GM19035 (cell line): ENCODE data around the gene SHANK3.
A peak's percentile ranks its signal among the peaks of the same experiment; 100 is the strongest.
"Not testable (repeated sequence)": the region's sequence is repeated elsewhere in the genome, so short reads cannot be mapped to it uniquely, and the experiment has no call there.

Experiments used
- ATAC-seq: cut with Tn5 transposase; IDR thresholded peaks from one replicate; pipeline ENCODE4 v1.9.1; 2021; ENCODE audit not compliant: unreplicated experiment

The SHANK3 gene

DNA sequence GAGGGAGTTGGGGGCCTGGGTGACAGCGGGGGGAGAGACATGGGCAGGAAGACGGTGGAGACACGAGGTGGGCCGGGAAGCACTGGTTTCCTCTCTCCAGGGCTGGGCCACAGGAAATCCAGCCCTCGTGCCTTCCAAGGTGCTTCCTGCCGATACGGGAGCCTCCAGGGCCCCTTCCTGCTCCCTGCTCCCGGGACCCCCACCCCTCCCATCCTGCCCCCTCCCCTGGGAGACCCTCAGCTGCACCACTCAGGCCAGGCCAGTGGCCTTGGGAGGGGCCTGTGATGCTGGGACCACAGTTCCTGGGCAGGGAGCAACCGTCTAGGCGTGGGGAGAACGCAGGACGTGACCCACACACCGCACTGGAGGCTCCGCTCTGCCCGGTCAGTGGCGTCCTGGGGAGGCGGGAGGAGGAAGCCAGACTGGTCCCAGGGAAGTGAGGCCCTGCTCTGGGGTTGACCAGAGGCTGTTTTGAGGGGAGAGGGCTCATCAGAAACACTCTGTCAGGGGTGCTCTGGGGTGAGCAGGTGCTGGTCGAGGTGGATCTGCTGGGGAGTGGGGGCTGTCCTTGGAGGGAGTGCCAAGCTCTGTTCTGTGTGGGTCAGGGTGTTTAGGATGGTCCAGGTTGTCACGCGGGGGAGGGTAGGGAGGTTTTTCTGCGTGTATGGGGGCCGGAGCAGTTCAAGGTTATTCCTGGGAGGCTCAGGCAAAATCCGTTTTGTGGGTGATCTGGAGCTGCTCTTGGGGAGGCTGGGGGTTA, at the start of gene SHANK3:
SHANK3 (plus strand) TSS at position 353 of the 760 bp plus-strand sequence.
- ATAC-seq: no peak

- ATAC-seq: no peak
These were observed 48.1 kb upstream of the SHANK3 start for GRCh38 chr22:50624347-50625130.

- ATAC-seq: no peak
These were observed 47.5 kb upstream of the SHANK3 start for GRCh38 chr22:50625131-50625567.

- no peak for ATAC-seq
These were observed 46.9 kb upstream of the SHANK3 start for GRCh38 chr22:50625568-50626313.

- ATAC-seq: no peak
These were observed 46.2 kb upstream of the SHANK3 start for GRCh38 chr22:50626314-50626849.

- no peak for ATAC-seq
These were observed 45.6 kb upstream of the SHANK3 start for GRCh38 chr22:50626850-50627641.

- ATAC-seq: peak; percentile 70
These were observed 44.7 kb upstream of the SHANK3 start, which contains the start of gene ARSA for GRCh38 chr22:50627642-50628542. Gene ARSA, minus strand, starts transcription at chr22:50628152. Its CDS starts 373 bp downstream, at chr22:50627779.

- no peak for ATAC-seq
These were observed 44.0 kb upstream of the SHANK3 start for GRCh38 chr22:50628543-50629134.

- no peak for ATAC-seq
These were observed 42.2 kb upstream of the SHANK3 start for GRCh38 chr22:50630376-50630775.

GRCh38 chr22:50633086-50633485, 39.5 kb upstream of the SHANK3 start:
- no peak for ATAC-seq

DNA sequence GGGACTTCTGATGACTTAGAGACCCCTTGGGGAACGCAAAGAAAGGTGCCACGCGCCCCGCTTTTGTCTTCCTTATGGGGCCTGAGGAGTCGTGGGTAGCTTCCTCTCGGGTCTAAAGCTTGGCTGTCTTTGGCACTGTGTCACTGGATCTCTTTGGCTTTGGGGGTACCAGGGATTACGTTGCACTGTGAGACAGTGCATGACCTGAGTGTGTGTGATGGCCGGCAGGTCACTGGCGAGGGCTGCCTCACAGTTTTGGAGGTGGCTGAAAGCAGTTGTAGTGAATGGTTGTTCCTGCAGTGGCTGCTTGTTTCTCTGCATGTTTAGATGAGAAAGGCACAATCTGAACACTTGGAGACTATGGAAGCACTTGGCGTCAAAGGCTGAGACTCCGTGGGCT, 38.9 kb upstream of the SHANK3 start:
- no peak for ATAC-seq

DNA sequence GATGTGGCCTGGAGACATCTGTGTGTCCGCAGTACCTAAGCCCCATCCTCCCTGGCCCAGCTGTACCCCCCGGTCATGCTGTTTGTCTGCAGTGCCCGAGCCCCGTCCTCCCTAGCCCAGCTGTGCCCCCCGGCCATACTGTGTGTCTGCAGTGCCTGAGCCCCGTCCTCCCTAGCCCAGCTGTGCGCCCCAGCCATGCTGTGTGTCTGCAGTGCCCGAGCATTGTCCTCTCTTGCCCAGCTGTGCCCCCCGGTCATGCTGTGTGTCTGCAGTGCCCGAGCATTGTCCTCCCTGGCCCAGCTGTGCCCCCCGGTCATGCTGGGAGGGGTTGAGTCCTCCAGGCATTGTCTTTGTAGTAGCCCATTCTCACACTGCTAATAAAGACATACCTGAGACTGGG, 37.0 kb upstream of the SHANK3 start:
- ATAC-seq: no peak

GRCh38 chr22:50640296-50640695, 32.3 kb upstream of the SHANK3 start:
- not testable (repeated sequence) for ATAC-seq

DNA sequence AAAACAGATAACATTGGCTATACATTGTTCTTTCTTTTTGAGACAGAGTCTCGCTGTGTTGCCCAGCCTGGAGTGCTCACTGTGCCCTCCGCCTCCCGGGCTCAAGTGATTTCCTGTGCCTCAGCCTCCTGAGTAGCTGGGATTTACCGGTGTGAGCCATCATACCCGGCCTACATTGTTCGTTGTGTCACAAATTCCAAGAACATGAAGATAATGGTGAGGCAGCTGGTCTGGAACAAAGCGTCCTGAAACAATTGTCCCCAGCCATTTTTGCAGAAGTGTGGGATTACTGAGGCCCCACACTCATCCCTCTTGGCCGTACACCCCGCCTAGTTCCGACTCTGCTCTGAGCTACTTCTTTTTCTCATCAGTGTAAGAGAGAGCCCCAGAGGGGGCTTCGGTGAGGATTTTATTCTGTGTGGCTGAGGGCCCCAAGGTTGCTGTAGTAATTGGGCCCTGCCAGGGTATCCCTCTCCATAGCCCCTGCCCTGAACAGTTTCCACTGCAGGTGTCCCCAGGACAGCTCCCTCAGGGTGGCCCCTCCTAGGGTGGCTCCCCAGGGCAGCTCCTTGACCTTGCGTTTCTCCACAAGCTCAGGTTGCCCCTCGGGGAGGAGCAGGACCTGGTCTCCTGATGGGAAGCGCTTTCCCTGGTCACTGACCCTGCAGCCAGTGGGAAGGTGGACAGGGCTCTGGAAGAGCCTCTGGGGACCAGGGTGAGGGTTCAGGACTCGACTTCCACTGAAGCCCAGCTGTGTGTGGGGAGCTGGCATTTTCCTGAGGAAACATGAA, 31.6 kb upstream of the SHANK3 start:
- ATAC-seq: no peak

- ATAC-seq: no peak
These were observed 30.7 kb upstream of the SHANK3 start for GRCh38 chr22:50641696-50642607.

DNA sequence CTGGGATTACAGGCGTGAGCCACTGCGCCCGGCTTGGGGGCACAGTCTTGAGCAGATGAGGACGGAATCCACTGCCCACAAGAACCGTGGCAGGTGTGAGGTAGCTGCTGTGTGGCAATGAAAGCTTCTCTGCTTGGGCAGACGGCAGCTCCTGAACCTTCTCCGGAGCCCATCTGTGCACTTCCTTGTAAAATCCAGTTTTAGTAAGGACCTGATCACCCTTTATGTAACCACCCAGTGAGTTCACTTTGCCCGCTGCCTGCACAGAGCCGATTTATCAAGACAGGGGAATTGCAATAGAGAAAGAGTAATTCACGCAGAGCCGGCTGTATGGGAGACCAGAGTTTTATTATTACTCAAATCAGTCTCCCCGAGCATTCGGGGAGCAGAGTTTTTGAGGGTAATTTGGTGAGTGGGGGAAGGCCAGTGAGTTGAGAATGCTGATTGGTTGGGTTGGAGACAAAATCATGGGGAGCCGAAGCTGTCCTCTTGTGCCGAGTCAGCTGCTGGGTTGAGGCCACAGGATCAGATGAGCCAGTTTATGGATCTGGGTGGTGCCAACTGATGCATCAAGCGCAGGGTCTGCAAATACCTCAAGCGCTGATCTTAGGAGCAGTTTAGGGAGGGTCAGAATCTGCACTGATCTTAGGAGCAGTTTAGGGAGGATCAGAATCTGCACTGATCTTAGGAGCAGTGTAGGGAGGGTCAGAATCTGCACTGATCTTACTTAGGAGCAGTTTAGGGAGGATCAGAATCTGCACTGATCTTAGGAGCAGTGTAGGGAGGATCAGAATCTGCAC, 29.4 kb upstream of the SHANK3 start:
- ATAC-seq: not testable (repeated sequence)
